ENCODE data around the gene ENTPD7. TPM values are rescaled to one million over a fixed set of nuclear protein-coding genes. Genes with fewer than 3 reads are reported as not detected.
"Not testable (repeated sequence)": the region's sequence is repeated elsewhere in the genome, so short reads cannot be mapped to it uniquely, and the experiment has no call there.

ENTPD7 gene
- total RNA-seq, 1 donor from 2014 or later = 9.9 TPM

DNA sequence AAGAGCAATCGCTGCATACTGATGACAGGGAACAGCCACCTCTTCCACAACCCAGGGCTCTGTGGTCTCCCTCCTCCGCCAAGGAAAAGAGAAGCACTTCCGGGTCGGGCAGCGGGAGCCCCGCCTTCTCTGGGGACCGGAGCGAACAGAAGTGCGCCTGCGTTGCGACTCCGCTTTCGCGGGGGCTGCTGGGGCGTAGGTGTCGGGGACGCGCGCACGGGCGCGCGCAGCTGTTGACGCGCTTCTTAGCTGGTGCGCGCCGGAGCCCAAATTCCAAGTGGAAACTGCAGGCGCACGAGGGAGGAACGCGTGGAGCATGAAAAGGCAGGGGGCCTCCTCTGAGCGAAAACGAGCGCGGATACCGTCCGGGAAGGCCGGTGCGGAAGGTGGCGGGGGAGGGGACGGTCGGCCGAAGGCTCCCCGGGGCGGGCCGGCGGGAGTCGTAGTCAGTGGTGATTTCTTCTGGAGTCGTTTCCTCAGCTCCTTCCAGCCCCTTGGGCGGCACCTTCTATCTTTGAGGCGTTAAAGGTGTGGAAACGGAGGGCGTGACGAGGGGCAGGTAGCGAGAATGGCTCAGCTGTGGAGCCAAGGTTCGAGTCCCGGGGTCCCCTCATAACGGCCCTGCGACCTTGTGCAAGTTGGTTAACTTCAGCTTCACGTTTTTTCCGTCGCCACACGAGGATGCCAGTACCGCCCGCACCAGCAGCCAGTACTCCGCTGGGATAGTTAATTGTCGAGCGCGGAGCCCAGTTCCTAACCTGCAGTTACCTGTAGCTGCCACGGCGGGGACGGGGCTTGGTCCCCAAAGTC is 72.9 kb downstream of the ENTPD7 start, which contains the start of the genes COX15 and CUTC:
COX15 (minus strand) TSS at position 95 of the 810 bp plus-strand sequence; CDS start at position 17, 78 bp downstream.
CUTC (plus strand) TSS at position 202 of the 810 bp plus-strand sequence; CDS start at position 317, 115 bp downstream.
- Histone ChIP-seq H3K27ac (peak within 1 kb of the TSS; percentile 85 to 91), H3K9me3 (no peaks in the 10 kb centered on the region), H3K27me3 (no peaks in the 10 kb centered on the region), H3K36me3 (peaks cover 10 to 13% of the 10 kb centered on the region in 2 donors), H3K4me3 (peak within 1 kb of the TSS; percentile 76 to 88), H3K4me1 (peaks cover 0 to 15% of the 10 kb centered on the region in 2 donors)
- TF ChIP-seq, protein P1, sequence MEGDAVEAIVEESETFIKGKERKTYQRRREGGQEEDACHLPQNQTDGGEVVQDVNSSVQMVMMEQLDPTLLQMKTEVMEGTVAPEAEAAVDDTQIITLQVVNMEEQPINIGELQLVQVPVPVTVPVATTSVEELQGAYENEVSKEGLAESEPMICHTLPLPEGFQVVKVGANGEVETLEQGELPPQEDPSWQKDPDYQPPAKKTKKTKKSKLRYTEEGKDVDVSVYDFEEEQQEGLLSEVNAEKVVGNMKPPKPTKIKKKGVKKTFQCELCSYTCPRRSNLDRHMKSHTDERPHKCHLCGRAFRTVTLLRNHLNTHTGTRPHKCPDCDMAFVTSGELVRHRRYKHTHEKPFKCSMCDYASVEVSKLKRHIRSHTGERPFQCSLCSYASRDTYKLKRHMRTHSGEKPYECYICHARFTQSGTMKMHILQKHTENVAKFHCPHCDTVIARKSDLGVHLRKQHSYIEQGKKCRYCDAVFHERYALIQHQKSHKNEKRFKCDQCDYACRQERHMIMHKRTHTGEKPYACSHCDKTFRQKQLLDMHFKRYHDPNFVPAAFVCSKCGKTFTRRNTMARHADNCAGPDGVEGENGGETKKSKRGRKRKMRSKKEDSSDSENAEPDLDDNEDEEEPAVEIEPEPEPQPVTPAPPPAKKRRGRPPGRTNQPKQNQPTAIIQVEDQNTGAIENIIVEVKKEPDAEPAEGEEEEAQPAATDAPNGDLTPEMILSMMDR (IDR thresholded peaks at IDR 0.05) = peak in 1 of 3 experiments; percentile 23
- intact Hi-C loops (cut with DNase I) = loop anchor here (1.0 to 10.0 kb wide), 7 partner anchors 55 to 1597 kb away; partner anchors contain the start of genes DNMBP, ENTPD7, GOT1 and R3HCC1L
- DNase-seq (ENCODE audit: low spot score in 2 of 2) = peak; percentile 87 to 98

DNA sequence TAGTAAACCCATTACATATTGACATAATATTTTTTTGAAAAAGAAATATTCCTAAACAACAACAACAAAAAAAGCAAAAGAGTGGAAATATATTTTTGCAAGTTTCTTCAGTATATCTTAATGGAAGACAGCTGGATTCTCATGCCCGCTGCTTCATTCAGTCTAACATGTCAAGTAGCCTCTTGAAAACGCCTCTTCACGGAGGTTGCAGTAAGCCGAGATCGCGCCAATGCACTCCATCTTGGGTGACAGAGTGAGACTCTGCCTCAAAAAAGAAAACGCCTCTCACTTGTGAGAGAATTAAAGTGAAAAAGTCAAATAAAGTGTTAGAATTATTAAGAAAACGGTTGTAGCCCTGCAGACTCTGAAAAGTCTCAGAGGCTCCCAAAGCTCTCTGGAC is 74.1 kb downstream of the ENTPD7 start:
- H3K4me1 ChIP-seq = peaks cover 0 to 15% of the 10 kb centered on the region in 2 donors
- no peaks in the 10 kb centered on the region for H3K9me3 ChIP-seq
- TF ChIP-seq, protein P1 (IDR thresholded peaks at IDR 0.05) = no peak
- H3K27ac ChIP-seq = no peak overlapping the region
- intact Hi-C loops (cut with DNase I) = loop anchor here (2.0 to 10.0 kb wide), 5 partner anchors 54 to 1599 kb away; partner anchors contain the start of genes GOT1, R3HCC1L and SLC25A28
- H3K4me3 ChIP-seq = peak overlapping the region in 1 of 2 donors; percentile 88
- DNase-seq (ENCODE audit: low spot score in 2 of 2) = no peak
- H3K36me3 ChIP-seq = peaks cover 16 to 21% of the 10 kb centered on the region in 2 donors
- no peaks in the 10 kb centered on the region for H3K27me3 ChIP-seq

DNA sequence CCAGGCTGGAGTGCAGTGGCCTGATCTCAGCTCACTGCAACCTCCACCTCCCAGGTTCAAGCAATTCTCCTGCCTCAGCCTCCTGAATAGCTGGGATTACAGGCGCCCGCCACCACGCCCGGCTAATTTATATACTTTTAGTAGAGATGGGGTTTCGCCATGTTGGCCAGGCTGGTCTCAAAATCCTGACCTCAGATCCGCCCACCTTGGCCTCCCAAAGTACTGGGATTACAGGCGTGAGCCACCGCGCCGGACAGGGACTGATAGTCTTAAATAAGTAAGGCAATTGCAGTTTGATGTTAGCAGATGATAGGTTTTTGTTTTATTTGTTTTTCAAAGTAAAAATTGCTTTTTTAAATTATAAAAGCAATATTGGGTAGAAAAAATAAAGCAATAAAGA is 74.8 kb downstream of the ENTPD7 start:
- H3K27ac ChIP-seq; H3K4me3 ChIP-seq; DNase-seq (ENCODE audit: low spot score in 2 of 2); H3K27me3 ChIP-seq; H3K9me3 ChIP-seq: not testable (repeated sequence)
- Histone ChIP-seq H3K4me1 (peaks cover 0 to 15% of the 10 kb centered on the region in 2 donors), H3K36me3 (peaks cover 15 to 25% of the 10 kb centered on the region in 2 donors)
- intact Hi-C loops (cut with DNase I) = loop anchor here (5.0 to 10.0 kb wide), 2 partner anchors 53 to 1599 kb away; partner anchors contain the start of gene R3HCC1L

DNA sequence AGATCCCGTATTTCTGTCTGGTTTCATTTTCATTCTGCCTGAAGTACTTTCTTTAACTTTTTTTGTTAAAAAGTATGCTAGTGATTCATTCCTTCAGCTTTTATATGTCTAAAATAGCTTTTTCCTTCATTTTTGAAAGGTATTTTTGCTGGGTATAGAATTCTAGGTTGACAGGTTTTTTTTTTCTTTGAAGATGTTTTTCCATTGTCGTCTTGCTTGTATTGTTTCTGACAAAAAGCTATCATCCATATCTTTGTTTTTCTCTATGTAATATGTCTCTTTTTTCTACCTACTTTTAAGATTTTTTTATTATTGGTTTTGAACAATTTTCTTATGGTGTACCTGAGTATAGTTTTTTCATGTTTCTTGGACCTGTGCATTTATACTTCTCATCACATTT is 81.0 kb downstream of the ENTPD7 start:
- Histone ChIP-seq H3K36me3 (peaks cover 62 to 83% of the 10 kb centered on the region in 2 donors), H3K9me3 (peaks cover 11 to 16% of the 10 kb centered on the region in 2 donors), H3K27me3 (no peaks in the 10 kb centered on the region), H3K27ac (no peak overlapping the region), H3K4me1 (no peaks in the 10 kb centered on the region), H3K4me3 (no peak overlapping the region)
- DNase-seq (ENCODE audit: low spot score in 2 of 2) = no peak
- intact Hi-C loops (cut with DNase I) = no loop called here
- TF ChIP-seq, protein P1 (IDR thresholded peaks at IDR 0.05) = no peak

DNA sequence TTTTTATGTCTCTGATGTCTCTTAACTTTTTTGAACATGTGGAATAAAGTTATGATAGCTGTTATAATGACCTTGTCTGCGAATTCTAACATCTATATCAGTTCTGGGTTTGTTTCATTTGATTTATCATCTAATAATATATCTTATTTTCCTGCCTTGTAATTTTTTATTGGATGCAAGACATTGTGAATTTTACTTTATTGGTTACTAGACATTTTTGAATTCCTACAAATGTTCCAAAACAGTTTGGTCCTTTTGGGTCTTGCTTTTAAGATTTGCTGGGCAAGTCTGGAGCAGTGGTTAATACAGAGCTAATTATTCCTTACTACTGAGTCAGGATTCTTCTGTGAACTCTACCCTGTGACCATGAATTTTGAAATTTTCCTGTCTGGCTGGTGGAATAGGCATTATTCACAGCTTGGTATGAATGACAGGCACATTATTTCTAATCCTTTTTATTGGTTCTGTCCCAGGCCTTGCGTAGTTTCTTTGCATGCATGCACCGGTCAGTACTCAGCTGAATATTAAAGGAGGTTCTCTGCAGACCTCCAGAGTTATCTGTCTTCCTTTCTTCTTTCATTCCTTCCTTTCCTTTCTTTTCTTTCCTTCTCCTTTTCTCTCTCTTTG is 81.7 kb downstream of the ENTPD7 start:
- H3K4me1 ChIP-seq = no peaks in the 10 kb centered on the region
- no peak for DNase-seq (ENCODE audit: low spot score in 2 of 2)
- intact Hi-C loops (cut with DNase I) = no loop called here
- H3K36me3 ChIP-seq = peaks cover 68 to 90% of the 10 kb centered on the region in 2 donors
- H3K27ac ChIP-seq = no peak overlapping the region
- TF ChIP-seq, protein P1 (IDR thresholded peaks at IDR 0.05) = no peak
- peaks cover 11 to 16% of the 10 kb centered on the region in 2 donors for H3K9me3 ChIP-seq
- no peak overlapping the region for H3K4me3 ChIP-seq
- H3K27me3 ChIP-seq = no peaks in the 10 kb centered on the region

All from ascending aorta (tissue), 2 donors.